ENCODE measurements around the gene UBR3. TPM values are rescaled to one million over a fixed set of nuclear protein-coding genes. Genes with fewer than 3 reads are reported as not detected.

Gene UBR3
- total RNA-seq, 1 experiment from 2014 or later, result 48.9 TPM

DNA sequence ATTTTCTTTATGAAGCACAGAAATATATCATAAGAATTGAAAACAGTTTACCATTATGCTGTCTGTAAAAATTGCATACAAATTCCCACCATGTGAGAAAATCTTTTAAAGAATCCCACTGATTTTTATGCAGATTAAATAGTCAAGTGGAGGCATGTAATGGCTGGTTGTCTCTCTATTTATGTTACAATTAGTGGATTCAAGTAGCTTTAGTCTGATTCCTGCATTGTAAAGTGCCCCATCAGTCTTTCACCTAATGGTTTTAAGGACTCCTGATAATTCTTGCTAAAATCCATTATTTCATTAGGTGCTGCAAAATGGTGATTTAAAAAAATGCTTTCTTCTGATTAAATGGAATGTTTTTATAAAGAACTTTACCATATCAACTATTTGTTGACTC is 202.3 kb downstream of the UBR3 start:
- no peaks in the 10 kb centered on the region for H3K4me1 ChIP-seq (ENCODE audit: insufficient read depth, low read length, poor library complexity, severe bottlenecking)
- intact Hi-C loops (cut with micrococcal nuclease; ENCODE audit: unreplicated experiment), result no loop called here
- no peaks in the 10 kb centered on the region for H3K9me3 ChIP-seq (ENCODE audit: low read depth, low read length, poor library complexity, severe bottlenecking)
- H3K4me3 ChIP-seq (ENCODE audit: low read depth, low read length, poor library complexity, severe bottlenecking), result no peak overlapping the region
- H3K27me3 ChIP-seq (replicated peaks; ENCODE audit: insufficient read depth, low read depth, low read length, poor library complexity), result no peaks in the 10 kb centered on the region
- ChIA-PET POLR2A (ENCODE audit: low non-redundant PET) (no interaction called here), CTCF (no interaction called here)
- BruUV-seq (replicated peaks), result no TSS peak
- H3K27ac ChIP-seq (ENCODE audit: low read depth, low read length, poor library complexity, severe bottlenecking), result no peak overlapping the region
- no peaks in the 10 kb centered on the region for H3K36me3 ChIP-seq (ENCODE audit: insufficient read depth, low read length, poor library complexity, severe bottlenecking)
- no peak for TF ChIP-seq CTCF (conservative IDR thresholded peaks at IDR 0.05; ENCODE audit: low read depth, low read length)
- no peak for TF ChIP-seq EZH2 (IDR thresholded peaks at IDR 0.05; ENCODE audit: borderline replicate concordance, low read depth, low read length, poor library complexity, severe bottlenecking)
- DNase-seq (ENCODE audit: low spot score), result no peak

- H3K4me3 ChIP-seq (ENCODE audit: low read depth, low read length, poor library complexity, severe bottlenecking), result no peak overlapping the region
- H3K36me3 ChIP-seq (ENCODE audit: insufficient read depth, low read length, poor library complexity, severe bottlenecking), result no peaks in the 10 kb centered on the region
- intact Hi-C loops (cut with micrococcal nuclease; ENCODE audit: unreplicated experiment), result no loop called here
- H3K9me3 ChIP-seq (ENCODE audit: low read depth, low read length, poor library complexity, severe bottlenecking), result no peaks in the 10 kb centered on the region
- ChIA-PET POLR2A (ENCODE audit: low non-redundant PET) (no interaction called here), CTCF (no interaction called here)
- DNase-seq (ENCODE audit: low spot score), result no peak
- no peaks in the 10 kb centered on the region for H3K4me1 ChIP-seq (ENCODE audit: insufficient read depth, low read length, poor library complexity, severe bottlenecking)
- no peak overlapping the region for H3K27ac ChIP-seq (ENCODE audit: low read depth, low read length, poor library complexity, severe bottlenecking)
- BruUV-seq (replicated peaks), result no TSS peak
- H3K27me3 ChIP-seq (replicated peaks; ENCODE audit: insufficient read depth, low read depth, low read length, poor library complexity), result no peaks in the 10 kb centered on the region
- TF ChIP-seq CTCF (conservative IDR thresholded peaks at IDR 0.05; ENCODE audit: low read depth, low read length), result no peak
- no peak for TF ChIP-seq EZH2 (IDR thresholded peaks at IDR 0.05; ENCODE audit: borderline replicate concordance, low read depth, low read length, poor library complexity, severe bottlenecking)
Observed at GRCh38 chr2:170030040-170030439, 202.8 kb downstream of the UBR3 start.

DNA sequence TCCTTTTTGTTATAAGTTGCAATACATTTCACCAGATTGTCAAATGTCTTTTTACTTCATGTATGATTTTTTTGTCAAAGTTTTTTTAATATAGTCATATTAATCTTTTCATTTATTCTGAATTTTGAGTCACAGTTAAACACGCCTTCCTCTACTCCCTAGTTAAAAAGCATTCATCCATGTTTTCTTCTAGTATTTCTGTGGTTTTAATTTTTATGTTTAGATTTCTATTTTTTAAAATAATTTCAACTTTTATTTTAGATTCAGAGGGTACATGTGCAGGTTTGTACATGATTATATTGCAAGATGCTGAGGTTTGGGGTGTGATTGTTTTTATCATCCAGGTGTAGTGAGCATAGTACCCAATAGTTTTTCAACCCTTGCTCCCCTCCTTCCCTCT is 204.0 kb downstream of the UBR3 start:
- TF ChIP-seq EZH2 (IDR thresholded peaks at IDR 0.05; ENCODE audit: borderline replicate concordance, low read depth, low read length, poor library complexity, severe bottlenecking) (no peak), CTCF (conservative IDR thresholded peaks at IDR 0.05; ENCODE audit: low read depth, low read length) (no peak)
- CTCF ChIA-PET, result no interaction called here
- Histone ChIP-seq H3K36me3 (ENCODE audit: insufficient read depth, low read length, poor library complexity, severe bottlenecking) (no peaks in the 10 kb centered on the region), H3K4me1 (ENCODE audit: insufficient read depth, low read length, poor library complexity, severe bottlenecking) (no peaks in the 10 kb centered on the region), H3K27me3 (replicated peaks; ENCODE audit: insufficient read depth, low read depth, low read length, poor library complexity) (no peaks in the 10 kb centered on the region), H3K4me3 (ENCODE audit: low read depth, low read length, poor library complexity, severe bottlenecking) (no peak overlapping the region), H3K9me3 (ENCODE audit: low read depth, low read length, poor library complexity, severe bottlenecking) (no peaks in the 10 kb centered on the region), H3K27ac (ENCODE audit: low read depth, low read length, poor library complexity, severe bottlenecking) (no peak overlapping the region)
- no peak for DNase-seq (ENCODE audit: low spot score)
- intact Hi-C loops (cut with micrococcal nuclease; ENCODE audit: unreplicated experiment), result no loop called here
- POLR2A ChIA-PET (ENCODE audit: low non-redundant PET), result no interaction called here
- BruUV-seq (replicated peaks), result no TSS peak

Measured in A673 (cell line).